ENCODE data around the gene ADAM15.

DNA sequence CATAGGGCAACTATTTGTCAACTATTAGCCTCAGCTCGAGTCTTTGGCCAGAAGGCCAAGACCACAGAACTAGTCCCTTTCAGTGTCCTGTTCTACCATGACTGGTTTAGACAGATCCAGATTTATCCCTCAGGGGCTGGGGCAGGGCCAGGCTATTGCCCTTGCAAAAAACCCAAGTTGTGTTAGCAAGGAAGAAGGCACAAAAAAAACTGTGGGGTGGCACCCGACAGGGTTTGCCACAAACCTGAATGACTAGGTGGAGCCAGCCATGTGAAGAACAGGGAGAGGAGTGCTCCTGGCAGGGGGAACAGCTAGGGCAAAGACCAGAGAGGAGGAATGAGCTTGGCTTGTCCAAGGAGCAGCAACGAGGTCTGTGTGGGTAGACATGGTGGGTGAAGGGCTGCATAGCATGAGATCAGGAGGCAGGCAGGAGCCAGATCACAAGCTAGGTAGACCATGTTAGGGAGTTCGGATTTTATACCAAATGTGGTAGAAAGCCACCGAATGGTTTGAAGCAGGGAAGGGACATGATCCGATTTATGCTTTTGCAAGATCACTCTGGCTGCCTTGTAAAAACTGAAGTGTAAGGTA is 13.2 kb upstream of the ADAM15 start:
- TF ChIP-seq POLR2AphosphoS5 (IDR thresholded peaks at IDR 0.05) (peak in 1 of 3 donors; percentile 22), POLR2A (IDR thresholded peaks at IDR 0.05) (no peak)
